BJ (cell line): ENCODE data around the gene PHRF1. TPM values are rescaled to one million over a fixed set of nuclear protein-coding genes. Genes with fewer than 3 reads are reported as not detected.

ENCODE experiments used
- CTCF ChIA-PET: fragments of 350-600 bp; formaldehyde crosslinking; extraction: SDS; loops from one replicate; lab custom pipeline; 2021; ENCODE audit warnings: antibody characterized with exemption, inconsistent platforms; lab: Yijun Ruan, JAX
- POLR2A ChIA-PET: fragments of 300-600 bp; sonication (Branson Sonifier 250); formaldehyde crosslinking; extraction: SDS; loops from one replicate; lab custom pipeline; 2021; ENCODE audit warnings: antibody characterized with exemption; lab: Charles Lee
- DNase-seq: peaks from one replicate; pipeline ENCODE4 v3.0.0-alpha.2; 2011; ENCODE audit warnings: low read depth
- H3K27me3 ChIP-seq: 2 replicates; pipeline ENCODE4 v1.6.0; 2011; ENCODE audit warnings: low read length; ENCODE audit not compliant: control insufficient read depth, insufficient read depth
- H3K36me3 ChIP-seq: 2 replicates; pipeline ENCODE4 v1.5.1; 2011; ENCODE audit warnings: low read length; ENCODE audit not compliant: control insufficient read depth, insufficient read depth
- H3K4me3 ChIP-seq: 2 replicates; pipeline ENCODE4 v1.5.1; 2011; ENCODE audit warnings: low read depth, mild to moderate bottlenecking, control low read depth, low read length
- polyA plus RNA-seq: library from polyadenylated mRNA; depleted of rRNA; stranded (reverse); fragments of >200 nt; gene quantifications from 2 replicates; pipeline ENCODE4 v1.2.3, GENCODE V29; 2011
- TF ChIP-seq, protein P1 (sequence below): IDR thresholded peaks from 2 replicates; pipeline ENCODE4 v1.5.1; 2011; ENCODE audit warnings: low read depth, mild to moderate bottlenecking, control low read depth, inconsistent platforms, low read length, moderate library complexity; ENCODE audit not compliant: insufficient read depth

Gene PHRF1
- polyA plus RNA-seq, 1 experiment = 10.7 TPM

DNA sequence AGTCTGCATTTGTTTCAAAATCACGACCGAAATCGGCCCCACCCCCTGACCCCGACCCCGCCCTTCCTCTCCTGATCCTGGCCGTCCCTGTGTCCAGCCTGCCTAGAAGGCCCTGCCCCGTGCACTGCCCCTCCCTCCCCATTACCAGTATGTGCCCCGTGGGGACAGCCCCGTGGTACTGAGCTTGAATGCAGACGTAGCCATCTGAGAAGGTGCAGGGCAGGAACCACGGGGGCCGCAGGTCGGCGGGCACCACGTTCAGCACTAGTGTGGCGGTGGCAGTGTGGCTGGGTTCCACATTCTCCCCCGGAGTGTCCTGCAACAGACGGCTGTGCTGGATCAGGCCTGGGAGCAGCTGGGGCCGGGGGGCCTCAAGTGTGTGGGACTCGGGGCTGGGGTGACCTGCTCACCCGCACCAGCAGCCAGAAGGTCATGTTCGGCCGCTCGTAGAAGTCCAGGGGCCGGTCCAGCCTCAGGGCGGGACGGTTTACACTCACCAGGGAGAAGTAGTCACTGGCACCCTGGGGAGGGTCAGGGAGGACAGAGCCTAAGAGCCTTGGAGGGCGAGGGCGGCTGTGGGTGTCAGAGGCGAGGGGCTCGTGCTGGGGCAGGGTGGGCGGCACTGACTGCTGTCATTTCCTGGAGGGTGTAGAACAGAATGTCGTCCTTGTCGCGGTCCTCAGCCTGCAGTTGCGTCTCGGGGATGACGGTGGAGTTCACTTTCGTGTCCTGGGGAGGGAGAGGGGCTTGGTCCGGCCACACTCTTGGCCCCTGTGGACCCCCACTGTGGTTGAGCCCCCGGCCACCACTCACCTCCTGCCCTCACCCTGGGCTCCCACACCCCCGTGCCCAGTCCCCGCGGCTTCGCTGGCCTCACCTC, 44.9 kb downstream of the PHRF1 start:
- Histone ChIP-seq H3K27me3 (no peaks in the 10 kb centered on the region), H3K36me3 (peaks cover 6% of the 10 kb centered on the region), H3K4me3 (no peak overlapping the region)
- DNase-seq = no peak
- TF ChIP-seq, protein P1, sequence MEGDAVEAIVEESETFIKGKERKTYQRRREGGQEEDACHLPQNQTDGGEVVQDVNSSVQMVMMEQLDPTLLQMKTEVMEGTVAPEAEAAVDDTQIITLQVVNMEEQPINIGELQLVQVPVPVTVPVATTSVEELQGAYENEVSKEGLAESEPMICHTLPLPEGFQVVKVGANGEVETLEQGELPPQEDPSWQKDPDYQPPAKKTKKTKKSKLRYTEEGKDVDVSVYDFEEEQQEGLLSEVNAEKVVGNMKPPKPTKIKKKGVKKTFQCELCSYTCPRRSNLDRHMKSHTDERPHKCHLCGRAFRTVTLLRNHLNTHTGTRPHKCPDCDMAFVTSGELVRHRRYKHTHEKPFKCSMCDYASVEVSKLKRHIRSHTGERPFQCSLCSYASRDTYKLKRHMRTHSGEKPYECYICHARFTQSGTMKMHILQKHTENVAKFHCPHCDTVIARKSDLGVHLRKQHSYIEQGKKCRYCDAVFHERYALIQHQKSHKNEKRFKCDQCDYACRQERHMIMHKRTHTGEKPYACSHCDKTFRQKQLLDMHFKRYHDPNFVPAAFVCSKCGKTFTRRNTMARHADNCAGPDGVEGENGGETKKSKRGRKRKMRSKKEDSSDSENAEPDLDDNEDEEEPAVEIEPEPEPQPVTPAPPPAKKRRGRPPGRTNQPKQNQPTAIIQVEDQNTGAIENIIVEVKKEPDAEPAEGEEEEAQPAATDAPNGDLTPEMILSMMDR = no peak
- ChIA-PET POLR2A (no interaction called here), CTCF (interaction anchor here (0.6 kb wide), 1 partner anchor 102 kb away, joined by 3 read pairs; no protein-coding TSS in a partner anchor)

DNA sequence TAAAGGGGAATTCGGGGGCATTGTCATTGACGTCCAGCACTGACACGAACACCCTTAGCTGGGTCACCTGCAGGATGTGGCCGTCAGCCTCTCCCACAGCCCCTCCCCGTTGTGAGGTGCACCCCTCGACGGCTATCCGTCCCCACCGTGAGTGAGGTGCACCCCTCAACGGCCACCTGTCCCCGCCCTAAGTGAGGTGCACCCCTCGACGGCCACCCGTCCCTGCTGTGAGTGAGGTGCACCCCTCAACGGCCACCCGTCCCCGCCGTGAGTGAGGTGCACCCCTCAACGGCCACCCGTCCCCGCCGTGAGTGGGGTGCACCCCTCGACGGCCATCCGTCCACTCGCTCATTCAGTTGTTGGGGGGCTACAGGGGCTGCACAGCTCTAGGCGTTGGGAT, 45.6 kb downstream of the PHRF1 start:
- peaks cover 6% of the 10 kb centered on the region for H3K36me3 ChIP-seq
- no peaks in the 10 kb centered on the region for H3K27me3 ChIP-seq
- no peak overlapping the region for H3K4me3 ChIP-seq
- ChIA-PET POLR2A (no interaction called here), CTCF (no interaction called here)
- no peak for DNase-seq
- TF ChIP-seq, protein P1 = no peak

DNA sequence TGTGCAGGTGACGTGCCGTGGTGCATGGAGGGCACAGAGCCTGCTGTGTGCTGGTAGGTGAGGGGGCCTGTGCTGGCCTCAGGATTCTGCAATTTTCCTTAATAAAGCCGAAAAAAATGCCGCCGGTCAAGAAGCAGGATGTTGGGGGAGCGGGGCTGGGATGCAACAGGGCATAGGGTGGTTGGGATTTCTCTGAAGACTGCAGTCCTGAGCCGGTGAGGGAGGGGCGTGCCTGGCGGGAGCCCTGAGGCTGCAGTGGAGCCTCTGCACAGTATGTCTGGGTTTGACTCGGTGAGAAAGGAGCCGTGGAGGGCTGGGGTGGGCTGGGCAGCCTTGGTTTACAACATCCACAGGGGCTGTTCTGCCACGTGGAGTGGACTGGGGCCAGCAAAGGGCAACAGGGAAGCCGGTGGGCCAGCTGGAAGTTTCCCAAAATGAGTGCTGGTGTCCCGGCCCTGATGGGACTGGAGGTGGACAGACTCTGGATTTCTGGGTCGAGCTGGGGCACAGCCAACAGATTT, 47.1 kb downstream of the PHRF1 start:
- H3K27me3 ChIP-seq = no peaks in the 10 kb centered on the region
- no peak overlapping the region for H3K4me3 ChIP-seq
- POLR2A ChIA-PET = no interaction called here
- no peak for DNase-seq
- peaks cover 2% of the 10 kb centered on the region for H3K36me3 ChIP-seq
- TF ChIP-seq, protein P1 = no peak
- CTCF ChIA-PET = no interaction called here

DNA sequence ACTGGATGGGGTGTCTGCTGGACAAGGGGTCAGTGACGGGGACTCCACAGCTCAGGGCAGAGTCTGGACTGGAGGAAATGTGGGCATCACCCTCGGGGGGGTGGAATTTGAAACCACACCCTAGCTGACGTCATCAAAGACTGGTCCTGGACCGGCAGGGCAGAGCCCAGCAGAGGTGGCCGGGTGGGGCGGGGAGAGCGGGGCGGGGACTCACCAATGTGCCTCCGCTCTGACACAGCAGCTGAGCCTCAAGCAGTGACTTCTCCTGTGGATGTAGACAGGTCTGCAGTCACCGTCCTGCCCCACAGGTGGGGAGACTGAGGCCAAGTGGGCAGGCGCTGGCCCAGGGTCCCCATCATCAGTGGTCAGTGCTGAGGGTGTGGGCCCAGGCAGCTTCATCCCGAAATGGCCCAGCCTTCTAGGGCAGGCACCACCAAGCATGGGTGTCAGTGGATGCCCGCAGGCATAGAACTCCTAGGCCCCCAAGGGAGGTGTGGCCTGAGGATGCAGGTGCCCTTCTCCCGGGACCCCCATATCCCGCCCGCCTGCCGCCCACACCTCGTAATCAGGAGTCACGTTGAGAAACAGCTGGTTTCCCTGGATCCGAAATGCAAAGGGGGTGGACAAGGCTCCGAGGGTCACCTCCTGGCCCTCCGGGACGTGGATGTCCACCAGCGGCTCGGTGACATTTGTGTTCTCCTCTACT, 47.9 kb downstream of the PHRF1 start:
- Histone ChIP-seq H3K4me3 (no peak overlapping the region), H3K36me3 (peaks cover 2% of the 10 kb centered on the region), H3K27me3 (no peaks in the 10 kb centered on the region)
- DNase-seq = no peak
- POLR2A ChIA-PET = no interaction called here
- TF ChIP-seq, protein P1 = no peak
- CTCF ChIA-PET = no interaction called here
